NCI-H748 (cell line): ENCODE measurements around the gene SPOCK2.

ENCODE experiments used
- DNase-seq: peaks from one replicate; lab custom pipeline; 2025; ENCODE audit not compliant: unreplicated experiment; lab: John Stamatoyannopoulos, UW

The SPOCK2 gene

DNA sequence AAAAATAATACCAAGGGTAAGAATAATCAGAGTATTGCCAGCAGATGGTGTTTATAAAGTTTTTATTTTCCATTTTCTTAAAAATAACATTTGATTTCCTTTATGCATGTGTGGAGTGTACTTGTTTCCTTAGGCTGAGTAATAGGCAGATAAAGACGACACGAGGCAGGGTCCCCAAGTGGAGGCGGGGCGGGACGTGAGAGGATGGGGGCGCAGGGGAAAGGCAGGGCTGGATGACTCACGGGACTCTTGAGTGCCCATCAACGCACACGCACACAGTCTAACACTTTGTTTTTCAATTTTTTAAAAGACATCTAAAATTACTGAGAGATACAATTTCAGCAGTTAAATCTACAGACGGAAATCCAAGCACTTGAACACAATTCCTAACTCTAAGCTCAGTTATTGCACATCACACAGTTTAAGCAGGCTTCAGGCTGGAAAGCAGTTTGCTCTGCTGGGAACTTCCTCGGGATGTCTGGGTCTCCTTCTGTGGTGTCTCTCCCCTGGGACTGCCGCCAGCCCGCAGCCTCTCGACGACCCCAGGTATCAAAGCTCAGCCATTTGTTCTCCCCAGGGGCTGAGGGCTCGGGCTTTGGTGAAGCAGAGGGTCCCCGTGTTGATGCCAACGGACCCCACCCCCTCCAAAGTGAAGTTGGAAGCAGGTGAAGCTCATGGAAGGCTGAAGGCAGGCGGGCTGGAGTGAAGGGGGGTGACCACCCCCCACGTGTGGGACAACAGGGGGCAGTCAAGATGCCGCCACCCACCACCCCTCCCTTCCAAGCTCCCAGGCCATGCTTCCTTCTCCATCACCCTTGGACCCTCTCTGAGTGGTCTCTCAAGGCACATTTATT is 29.1 kb downstream of the SPOCK2 start:
- no peak for DNase-seq

DNA sequence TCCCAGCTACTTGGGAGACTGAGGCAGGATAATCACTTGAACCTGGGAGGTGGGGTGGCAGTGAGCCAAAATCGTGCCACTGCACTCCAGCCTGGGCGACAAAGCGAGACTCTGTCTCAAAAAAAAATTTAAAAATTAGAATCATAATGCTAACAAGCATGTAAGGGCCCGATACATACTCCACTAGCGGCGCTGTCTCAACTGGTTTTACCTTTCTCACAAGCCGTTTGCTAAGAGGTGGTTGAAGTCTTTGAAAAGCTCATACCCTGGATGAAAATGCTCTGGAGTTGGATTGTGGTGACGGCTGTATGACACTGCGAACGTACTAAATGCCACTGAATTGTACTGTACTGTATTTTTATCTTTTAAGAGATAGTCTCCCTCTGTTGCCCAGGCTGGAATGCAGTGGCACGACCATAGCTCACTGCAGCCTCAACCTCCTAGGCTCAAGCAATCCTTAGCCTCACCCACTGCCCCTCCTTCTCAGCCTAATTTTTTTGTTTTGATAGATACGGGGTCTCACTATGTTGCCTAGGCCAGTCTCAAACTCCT is 29.9 kb downstream of the SPOCK2 start:
- no peak for DNase-seq

DNA sequence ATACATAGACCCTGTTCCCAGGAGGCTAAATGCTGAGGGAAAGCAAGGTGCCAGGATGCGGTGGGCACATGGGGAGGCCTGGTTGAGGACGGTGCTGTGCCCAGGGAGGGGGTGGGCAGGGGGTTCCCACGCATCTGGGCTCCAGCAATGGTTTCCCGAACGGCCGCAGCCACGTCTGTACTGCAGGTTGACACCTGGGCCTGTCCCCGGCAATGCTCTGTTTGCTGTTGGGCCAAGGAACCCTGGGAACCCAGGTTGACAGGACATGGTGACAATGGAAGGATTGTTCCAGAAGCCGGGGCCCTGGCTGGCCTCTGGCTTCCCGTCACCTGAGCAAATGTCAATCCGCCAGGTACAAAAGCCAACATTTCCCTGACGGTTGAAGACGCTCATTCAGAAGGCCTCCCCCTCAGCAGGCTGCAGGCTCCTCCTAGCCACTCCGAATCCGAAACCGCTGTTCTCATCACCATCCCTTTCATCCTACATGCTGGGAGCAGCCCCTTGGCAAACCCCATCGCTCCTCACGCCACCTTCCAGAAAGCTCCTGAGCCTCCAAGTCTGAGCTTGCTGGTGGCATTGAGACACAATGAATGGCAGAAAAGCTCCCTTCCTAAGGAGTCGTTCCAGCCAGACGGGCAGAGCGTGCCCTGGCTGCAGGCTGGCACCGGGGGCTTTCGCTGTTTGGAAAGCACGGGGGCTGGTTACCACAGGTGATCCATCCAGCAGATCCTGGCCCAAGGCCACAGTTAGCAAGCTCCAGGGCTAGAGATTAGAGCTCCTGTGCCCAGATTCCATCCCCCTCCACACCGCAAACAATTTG is 31.2 kb downstream of the SPOCK2 start:
- no peak for DNase-seq

DNA sequence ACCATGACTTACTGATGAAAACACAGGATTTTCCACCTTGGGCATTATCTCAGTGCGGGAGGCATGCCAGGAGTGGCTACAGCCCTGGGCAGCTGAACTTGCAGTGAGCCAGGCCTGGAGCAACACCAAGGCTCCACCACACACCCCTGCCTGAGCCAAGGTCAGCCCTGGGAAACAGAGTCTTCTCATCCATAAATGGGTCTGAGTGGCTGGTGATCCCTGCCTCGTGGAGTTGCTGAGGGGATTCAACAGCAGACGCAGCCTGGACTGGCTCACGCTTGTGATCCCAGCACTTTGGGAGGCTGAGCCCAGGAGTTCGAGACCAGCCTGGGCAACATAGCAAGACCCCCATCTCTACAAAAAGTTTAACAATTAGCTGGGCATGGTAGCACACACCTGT is 32.2 kb downstream of the SPOCK2 start:
- no peak for DNase-seq

DNA sequence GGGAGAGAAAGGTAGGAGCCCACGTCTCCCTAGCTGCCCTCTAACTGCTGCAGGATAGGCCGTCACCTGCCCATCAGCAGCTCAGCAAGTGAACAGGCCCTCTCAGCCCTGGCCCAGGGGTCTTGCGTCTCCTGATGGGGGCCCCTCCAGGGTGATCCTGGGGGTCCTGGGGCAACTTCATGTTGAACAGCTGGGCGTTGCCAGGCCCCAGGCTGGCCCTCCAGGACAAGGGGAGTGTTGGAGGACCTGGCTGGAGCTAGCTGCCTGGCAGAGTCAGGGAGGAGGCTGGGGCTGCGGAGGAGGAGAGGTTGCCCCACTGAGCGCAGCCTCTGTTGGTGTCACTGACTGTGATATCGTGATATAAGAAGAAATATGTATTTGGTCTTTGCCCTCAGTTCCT is 34.7 kb downstream of the SPOCK2 start:
- DNase-seq, result no peak

DNA sequence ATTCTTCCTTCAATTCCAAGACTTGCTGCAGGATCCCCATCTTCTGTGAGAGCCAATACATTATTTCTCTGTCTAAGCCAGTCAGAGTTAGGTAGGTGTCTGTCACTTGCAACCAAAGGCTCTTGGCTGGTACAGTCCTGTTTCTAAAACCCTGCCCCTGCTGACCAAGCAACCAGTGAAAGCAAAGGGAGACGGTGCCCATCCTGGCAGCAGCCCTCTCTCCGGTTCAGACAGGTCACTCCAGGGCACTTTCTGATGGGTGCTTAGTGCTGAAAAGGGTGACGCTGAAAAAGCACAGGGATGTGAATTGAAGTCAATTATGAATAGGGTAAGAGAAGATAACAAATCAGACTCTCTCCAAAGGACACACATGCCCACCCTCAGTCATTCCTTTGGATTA is 37.5 kb downstream of the SPOCK2 start:
- no peak for DNase-seq

DNA sequence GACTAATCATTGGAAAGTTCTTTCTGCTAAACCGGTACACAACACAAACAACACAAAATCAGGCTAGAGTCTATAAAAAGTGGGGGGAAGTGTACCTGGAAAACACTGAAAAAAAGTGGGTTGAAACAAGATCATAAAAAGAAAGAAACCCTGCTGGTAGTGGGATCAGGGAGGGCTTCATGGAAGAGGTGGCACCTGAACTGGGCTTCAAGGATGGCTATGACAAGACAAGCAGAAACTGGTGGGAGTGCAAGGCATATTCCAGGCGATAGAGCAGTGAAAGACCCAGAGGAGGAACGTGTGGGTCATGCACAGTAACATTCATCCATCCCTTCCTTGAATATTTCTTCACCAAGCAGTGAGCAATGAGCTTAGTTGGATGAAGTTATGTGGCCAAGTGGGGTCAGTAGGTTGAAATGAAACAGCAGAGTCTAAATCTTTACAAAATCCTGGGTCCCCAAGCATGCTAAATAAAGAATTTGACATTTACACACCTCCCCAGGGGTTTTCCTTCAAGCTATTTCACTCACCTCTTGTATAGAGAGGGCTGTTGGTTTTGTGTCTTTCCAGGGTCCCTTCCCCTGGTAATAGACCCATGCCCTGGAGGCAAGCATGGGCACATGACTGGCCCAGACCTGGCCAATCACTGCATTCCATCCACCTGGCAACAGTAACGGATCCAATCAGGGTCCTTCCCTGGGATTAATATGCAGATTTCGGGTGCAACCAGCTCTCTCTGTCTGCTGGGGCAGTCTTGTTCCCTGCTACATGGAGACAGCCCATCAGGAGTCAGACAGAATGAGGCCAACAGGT is 38.2 kb downstream of the SPOCK2 start:
- DNase-seq, result peak; percentile 10

DNA sequence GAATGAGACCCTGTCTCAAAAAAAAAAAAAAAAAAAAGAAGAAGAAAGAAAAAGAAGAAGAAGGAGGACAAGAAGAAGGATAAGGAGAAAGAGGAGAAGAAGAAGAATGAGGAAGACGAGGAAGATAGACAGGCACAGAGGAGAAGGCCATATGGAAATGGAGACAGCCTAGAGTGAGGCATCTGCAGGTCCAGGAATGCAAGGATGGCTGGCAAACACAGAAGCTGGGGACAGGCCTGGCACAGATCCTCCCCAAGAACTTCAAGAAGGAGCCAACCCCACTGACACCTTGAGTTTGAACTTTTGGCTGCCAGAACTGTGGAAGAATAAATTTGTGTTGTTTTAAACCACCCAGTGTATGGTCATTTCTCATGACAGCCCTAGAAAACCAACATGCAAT is 38.9 kb downstream of the SPOCK2 start:
- no peak for DNase-seq

DNA sequence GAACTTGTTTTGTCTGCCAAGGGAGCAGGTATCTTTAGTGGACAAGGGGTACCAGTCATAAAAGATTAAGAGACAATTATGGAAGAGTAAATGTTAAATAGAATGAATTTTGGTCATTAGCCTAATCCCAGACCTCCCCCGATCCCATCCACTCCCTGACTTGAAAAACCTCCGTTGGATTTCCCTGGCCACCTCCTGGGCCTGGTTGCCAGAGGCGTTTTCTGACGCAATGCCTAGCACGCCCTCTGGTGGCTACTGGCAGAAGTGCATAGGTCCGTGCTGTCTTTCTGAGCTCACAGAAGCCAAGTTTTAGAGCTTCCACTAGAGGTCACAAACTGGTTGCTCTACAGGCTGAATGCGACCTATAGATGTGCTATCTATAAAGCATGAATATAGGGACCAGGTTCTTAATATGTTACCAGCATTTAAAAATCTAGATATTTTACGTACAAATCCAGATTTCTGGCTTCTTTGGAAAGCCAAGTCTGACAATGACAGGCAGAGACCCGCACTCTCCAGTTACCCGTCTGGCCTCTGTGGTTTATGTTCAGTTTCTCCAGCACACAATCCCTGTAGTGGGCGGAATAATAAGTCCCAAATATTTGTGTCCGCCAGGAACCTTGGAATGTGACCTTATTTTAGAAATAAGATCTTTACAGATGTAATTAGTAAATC is 39.8 kb downstream of the SPOCK2 start:
- peak; percentile 83 for DNase-seq

DNA sequence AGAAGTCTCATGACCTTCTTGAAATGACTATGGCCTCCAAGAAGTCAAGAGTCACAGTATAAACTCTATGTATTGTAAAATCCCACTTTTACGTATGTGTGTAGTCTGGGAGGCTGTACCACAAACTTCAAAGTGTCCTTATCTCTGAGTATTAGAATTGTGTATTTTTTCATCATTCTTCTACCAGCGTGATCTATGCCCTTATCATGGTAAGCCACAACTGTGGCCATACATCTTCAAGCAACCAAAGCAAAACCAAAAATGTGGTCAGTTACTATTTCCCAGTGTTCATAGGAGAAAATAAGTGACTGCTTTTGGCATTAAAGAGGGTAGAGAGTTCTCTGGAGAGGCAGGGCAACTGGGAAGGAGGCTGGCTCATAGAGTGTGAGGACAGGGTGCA is 42.8 kb downstream of the SPOCK2 start:
- no peak for DNase-seq

DNA sequence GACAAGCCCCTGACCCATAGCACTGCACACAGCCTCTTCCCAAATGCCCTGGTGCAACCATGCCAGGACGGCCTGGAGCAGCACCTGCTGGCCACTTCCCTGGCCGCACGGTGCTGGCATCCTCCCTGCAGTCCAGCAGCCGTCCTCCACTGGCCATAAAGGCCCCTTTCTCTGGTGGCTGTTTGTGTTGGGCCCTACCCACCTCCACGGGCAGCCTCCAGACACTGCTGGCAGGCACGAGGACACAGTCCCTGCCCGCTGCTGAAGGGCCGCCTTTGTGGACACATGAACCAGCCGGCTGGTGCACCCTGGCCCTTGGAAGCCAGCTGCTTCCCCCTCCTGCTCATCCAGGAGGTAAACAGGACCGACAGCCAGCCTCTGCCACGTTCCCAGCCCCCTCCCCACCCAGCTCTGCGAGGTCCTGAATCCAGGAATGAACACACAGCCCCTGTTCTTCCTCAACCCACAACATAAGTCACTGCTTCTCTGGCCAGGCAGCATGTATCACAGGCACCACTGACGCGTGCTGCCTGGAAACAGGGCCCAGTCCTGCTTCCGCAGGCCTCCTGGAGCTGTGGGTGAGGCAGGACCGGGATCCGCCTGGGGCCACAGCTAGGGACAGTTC is 43.8 kb downstream of the SPOCK2 start:
- DNase-seq, result no peak

DNA sequence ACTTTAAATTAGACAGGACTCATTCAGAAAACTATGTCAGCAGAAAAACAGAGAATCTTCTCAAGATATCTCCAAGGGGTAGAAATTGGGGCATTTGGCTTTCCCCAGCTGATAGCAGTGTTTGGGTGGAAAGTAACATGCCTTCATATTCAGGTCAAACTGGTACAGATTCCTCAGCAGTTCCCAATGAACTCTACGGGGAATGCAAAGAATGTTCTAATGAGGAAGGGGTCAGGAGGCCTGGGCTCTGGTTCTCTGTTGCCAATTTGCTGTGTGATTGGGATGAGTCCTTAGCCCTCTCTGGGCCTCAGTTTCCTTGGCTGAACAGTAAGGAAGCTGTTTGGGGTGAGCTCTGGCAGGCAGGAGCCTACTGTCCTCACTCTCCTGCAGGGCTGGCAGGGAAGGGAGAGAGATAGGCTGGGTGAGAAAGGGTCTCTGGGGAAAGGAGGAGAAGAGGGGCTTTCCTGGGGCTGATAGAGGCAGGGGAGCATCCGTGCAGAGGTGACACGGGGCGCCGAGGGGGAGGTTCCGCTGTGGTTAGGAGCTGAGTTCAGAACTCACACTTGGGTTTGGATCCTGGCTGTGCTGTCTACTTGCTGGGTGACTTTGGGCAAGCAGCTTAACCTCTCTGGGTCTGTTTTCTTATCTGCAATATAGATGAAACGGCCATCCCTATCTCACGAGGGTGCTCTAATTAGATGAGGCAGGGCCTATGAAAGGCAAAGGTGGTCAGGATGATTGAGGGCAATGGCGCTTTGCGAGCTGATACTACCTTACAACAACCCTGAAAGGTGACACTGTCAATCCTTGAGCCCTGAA is 45.1 kb downstream of the SPOCK2 start:
- no peak for DNase-seq

DNA sequence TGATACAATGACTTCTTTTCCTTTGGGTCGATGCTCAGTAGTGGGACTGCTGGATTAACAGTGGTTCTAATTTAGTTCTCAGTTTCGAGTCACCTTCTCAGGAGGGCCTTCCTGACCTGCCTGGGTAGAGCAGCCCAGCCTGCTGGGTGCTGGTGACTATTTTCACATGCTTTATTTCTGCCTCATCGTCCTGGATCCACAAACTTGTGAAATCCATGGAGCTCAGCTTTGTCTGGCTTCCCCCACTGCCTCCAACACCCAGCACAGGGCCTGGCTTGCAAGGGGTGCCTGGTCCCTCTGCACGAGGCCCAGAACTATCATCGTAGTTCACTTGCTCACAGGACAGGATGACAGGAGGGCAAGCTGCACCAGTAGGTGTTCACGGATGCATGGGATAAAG is 46.9 kb downstream of the SPOCK2 start:
- DNase-seq, result no peak

DNA sequence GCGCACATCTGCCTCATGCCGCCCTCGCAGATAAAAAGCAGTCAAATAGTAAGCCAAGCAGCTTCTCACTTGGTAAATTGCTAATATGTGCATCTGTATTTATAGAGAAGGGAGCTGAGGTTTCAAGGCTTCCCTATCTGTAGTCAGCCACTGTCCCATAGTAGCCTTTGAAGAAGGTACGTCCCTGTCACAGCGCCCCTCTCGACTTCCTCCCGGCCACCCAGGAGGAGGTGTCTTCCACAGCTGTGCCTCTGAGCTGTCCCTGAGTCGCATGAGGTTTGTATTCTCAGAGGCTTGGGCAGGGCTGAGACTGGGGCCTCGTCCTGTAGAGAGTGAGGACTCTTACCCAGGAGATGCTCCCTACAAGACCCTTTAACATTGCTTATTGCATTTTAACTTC is 49.0 kb downstream of the SPOCK2 start:
- DNase-seq, result no peak

DNA sequence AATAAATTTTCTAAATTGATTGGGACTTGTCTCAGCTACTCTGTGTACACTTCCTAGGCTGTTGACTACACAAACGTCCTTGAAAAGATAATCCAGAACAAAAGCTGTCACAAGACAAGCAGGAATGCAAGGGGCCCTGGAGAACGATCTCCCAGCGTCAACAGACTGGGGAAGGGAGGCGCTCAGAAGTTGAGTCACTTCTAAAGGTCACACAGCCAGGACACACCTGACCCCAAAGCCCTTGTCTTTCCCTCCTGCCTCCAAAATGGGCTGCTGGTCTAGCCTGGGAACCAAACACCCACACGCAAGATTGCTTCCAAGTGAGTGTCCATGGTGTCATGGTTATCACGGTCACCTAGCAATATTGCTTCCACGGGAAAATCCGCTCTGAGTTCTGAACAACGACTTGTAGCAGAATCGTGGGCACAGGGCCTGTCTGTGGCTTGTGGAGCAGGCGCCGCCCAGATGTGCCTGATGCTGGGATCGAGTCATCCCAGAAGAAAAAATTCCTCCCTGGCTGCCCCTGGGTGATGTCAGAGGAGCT is 49.8 kb downstream of the SPOCK2 start:
- no peak for DNase-seq

DNA sequence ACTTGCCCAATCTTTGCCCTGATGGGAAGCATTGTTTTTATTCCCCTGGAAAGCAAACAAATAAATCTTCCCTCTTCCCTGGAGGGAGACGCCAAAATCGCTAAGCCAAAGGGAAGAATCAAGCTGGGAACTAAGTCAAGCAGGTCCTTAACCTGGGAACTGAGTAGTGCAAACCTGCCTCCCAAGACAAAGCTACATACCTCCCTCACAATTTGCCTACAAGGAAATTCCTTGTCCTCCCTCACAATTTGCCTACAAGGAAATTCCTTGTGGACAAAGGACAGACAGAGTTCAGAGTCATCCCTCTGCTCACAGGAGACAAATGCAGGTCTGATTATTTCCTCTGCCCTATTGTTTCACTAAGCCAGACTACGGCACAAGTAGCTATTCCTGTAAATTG is 50.5 kb downstream of the SPOCK2 start:
- no peak for DNase-seq

DNA sequence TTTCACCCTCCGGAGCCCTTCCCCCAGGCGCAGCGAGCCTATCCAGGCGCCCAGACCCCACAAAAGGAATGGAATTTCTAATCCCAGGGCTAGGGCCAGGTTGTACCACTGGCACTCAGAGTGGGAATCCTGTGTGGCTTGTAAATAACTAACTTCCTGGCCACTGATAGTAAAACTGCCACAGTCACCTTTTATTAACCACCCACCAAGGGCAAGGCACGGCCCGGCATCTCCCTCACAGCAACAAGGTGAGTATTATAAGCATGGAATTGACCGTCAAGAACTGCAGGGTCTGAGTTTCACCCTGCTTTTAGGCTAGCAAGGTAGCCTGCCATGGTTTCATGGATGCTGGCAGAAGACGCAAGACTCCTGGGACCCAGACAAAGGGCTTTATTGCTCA is 51.1 kb downstream of the SPOCK2 start:
- DNase-seq, result no peak

DNA sequence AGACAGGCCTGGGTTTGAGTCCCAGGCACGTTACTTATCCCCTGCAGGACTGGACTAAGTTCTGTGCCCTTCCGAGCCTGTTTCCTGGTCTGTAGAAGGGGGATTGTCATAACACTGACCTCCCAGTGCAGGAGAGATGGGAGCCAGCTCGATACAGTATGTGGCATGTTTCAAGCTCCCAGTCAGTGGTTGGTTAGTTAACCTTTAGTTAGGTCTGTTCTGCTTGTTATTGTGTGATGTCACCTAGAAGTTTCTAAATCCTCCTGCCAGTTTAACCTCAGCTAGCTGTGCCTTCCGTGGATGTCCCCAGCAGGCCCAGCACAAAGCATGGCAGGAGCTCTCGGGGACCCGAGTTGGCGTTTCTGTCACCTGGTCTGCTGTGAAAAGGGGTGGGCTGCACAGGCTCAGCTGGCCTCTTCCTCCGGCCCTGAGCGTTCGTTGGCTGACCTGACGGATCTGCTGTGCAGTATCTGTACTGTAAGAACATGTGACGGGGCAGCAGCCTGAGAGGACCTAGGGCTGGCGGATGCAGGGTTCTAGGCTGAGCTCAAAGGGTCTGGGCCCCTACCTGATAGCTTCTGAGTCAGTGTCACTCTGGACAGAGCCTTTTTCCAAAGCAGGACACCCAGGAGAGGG is 53.0 kb downstream of the SPOCK2 start:
- no peak for DNase-seq

DNA sequence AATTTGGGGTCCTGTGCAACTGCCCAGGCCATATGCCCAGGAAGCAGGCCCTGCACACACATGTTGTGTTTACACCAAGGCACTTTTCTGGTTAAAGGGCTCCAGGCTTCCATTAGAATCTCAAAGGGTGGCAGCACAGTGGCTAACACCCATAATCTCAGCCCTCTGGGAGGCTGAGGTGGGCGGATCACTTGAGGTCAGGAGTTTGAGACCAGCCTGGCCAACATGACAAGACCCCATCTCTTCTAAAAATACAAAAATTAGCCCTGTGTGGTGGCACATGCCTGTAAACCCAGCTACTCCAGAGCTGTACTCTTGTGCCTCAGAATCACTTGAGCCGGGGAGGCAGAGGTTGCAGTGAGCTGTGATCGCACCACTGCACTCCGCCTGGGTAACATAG is 53.6 kb downstream of the SPOCK2 start:
- no peak for DNase-seq
